Measurements from ENCODE around the gene MBTPS2.

DNA sequence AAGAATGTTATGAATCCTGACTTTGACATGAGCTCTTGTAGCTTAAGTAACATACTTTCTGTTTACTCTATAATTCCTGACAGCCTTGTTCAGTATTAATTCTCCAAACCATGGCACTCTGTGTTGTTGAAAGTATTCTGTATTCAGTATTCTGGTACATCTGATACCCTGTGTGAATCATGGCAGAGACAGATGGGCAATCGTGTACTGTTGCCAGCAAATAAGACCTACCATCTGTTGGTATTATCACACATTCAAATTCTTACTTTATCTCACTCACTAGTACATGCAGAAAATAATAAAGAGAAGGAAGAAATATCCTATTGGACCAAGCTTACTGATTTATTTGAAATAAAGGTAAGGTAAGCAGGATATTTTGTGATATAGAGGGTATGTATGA lies 7.9 kb downstream of the MBTPS2 start:
- TF ChIP-seq POLR2A (IDR thresholded peaks at IDR 0.05; ENCODE audit: low read length) (no peak), GATA1 (IDR thresholded peaks at IDR 0.05; ENCODE audit: low read depth, low read length) (no peak)
